Measurements from ENCODE around the gene EGFLAM. TPM values are rescaled to one million over a fixed set of nuclear protein-coding genes. Genes with fewer than 3 reads are reported as not detected.

EGFLAM gene
- polyA plus RNA-seq, 2 donors: 0.53 to 0.82 TPM

GRCh38 chr5:38339446-38339845, 81.1 kb downstream of the EGFLAM start:
- Histone ChIP-seq H3K27ac (ENCODE audit: low read depth in 2 of 2, low read length in 1 of 2) (no peak overlapping the region), H3K9me3 (ENCODE audit: control insufficient read depth in 2 of 2, insufficient read depth in 1 of 2, low read depth in 1 of 2, low read length in 1 of 2) (no peaks in the 10 kb centered on the region), H3K36me3 (ENCODE audit: control insufficient read depth in 2 of 2, insufficient read depth in 2 of 2, low read length in 1 of 2) (no peaks in the 10 kb centered on the region), H3K4me1 (ENCODE audit: control insufficient read depth in 2 of 2, insufficient read depth in 2 of 2, low read length in 1 of 2) (no peaks in the 10 kb centered on the region), H3K4me3 (ENCODE audit: low read depth in 1 of 2, low read length in 2 of 2) (no peak overlapping the region), H3K27me3 (ENCODE audit: control insufficient read depth in 1 of 2, insufficient read depth in 2 of 2, low read length in 2 of 2) (peaks cover 0 to 8% of the 10 kb centered on the region in 2 donors)
- WGBS, 2 donors: 32 to 46% methylated on average over 3 of the region's 3 CpGs

- H3K9me3 ChIP-seq (ENCODE audit: control insufficient read depth in 2 of 2, insufficient read depth in 1 of 2, low read depth in 1 of 2, low read length in 1 of 2): no peaks in the 10 kb centered on the region
- no peaks in the 10 kb centered on the region for H3K4me1 ChIP-seq (ENCODE audit: control insufficient read depth in 2 of 2, insufficient read depth in 2 of 2, low read length in 1 of 2)
- no peak overlapping the region for H3K4me3 ChIP-seq (ENCODE audit: low read depth in 1 of 2, low read length in 2 of 2)
- H3K27me3 ChIP-seq (ENCODE audit: control insufficient read depth in 1 of 2, insufficient read depth in 2 of 2, low read length in 2 of 2): peaks cover 0 to 8% of the 10 kb centered on the region in 2 donors
- no peaks in the 10 kb centered on the region for H3K36me3 ChIP-seq (ENCODE audit: control insufficient read depth in 2 of 2, insufficient read depth in 2 of 2, low read length in 1 of 2)
- 65 to 72% methylated on average over 5 of the region's 5 CpGs for WGBS, 2 donors
- H3K27ac ChIP-seq (ENCODE audit: low read depth in 2 of 2, low read length in 1 of 2): no peak overlapping the region
These were observed 82.7 kb downstream of the EGFLAM start for GRCh38 chr5:38341056-38341455.

DNA sequence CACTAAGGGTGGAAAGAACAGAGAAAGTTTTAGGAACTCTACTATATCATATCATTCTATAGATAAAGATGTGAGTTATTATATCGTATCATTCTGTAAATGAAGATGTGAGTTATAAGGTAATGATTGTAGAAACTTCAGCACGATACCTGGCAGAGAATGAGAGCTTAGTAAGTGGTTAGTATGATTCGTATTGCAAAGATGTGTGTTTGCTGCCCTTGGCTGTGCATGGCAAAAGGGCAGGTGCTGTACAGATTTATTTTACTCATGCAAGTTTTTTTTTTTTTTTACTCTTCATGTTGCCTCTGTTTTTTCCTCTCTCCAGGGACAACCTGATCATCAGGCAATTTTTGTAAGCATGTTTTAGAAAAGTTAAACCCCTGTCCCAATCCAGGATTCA, 83.3 kb downstream of the EGFLAM start:
- Histone ChIP-seq H3K4me1 (ENCODE audit: control insufficient read depth in 2 of 2, insufficient read depth in 2 of 2, low read length in 1 of 2) (no peaks in the 10 kb centered on the region), H3K27me3 (ENCODE audit: control insufficient read depth in 1 of 2, insufficient read depth in 2 of 2, low read length in 2 of 2) (peaks cover 0 to 8% of the 10 kb centered on the region in 2 donors), H3K4me3 (ENCODE audit: low read depth in 1 of 2, low read length in 2 of 2) (no peak overlapping the region), H3K27ac (ENCODE audit: low read depth in 2 of 2, low read length in 1 of 2) (no peak overlapping the region), H3K9me3 (ENCODE audit: control insufficient read depth in 2 of 2, insufficient read depth in 1 of 2, low read depth in 1 of 2, low read length in 1 of 2) (no peaks in the 10 kb centered on the region), H3K36me3 (ENCODE audit: control insufficient read depth in 2 of 2, insufficient read depth in 2 of 2, low read length in 1 of 2) (no peaks in the 10 kb centered on the region)
- 67 to 75% methylated on average over 3 of the region's 3 CpGs for WGBS, 2 donors

- H3K4me3 ChIP-seq (ENCODE audit: low read depth in 1 of 2, low read length in 2 of 2): no peak overlapping the region
- H3K36me3 ChIP-seq (ENCODE audit: control insufficient read depth in 2 of 2, insufficient read depth in 2 of 2, low read length in 1 of 2): no peaks in the 10 kb centered on the region
- H3K27ac ChIP-seq (ENCODE audit: low read depth in 2 of 2, low read length in 1 of 2): no peak overlapping the region
- WGBS, 2 donors: 45 to 49% methylated on average over 2 of the region's 2 CpGs
- H3K4me1 ChIP-seq (ENCODE audit: control insufficient read depth in 2 of 2, insufficient read depth in 2 of 2, low read length in 1 of 2): no peaks in the 10 kb centered on the region
- peaks cover 0 to 8% of the 10 kb centered on the region in 2 donors for H3K27me3 ChIP-seq (ENCODE audit: control insufficient read depth in 1 of 2, insufficient read depth in 2 of 2, low read length in 2 of 2)
- H3K9me3 ChIP-seq (ENCODE audit: control insufficient read depth in 2 of 2, insufficient read depth in 1 of 2, low read depth in 1 of 2, low read length in 1 of 2): no peaks in the 10 kb centered on the region
These were observed 83.9 kb downstream of the EGFLAM start for GRCh38 chr5:38342261-38342660.

DNA sequence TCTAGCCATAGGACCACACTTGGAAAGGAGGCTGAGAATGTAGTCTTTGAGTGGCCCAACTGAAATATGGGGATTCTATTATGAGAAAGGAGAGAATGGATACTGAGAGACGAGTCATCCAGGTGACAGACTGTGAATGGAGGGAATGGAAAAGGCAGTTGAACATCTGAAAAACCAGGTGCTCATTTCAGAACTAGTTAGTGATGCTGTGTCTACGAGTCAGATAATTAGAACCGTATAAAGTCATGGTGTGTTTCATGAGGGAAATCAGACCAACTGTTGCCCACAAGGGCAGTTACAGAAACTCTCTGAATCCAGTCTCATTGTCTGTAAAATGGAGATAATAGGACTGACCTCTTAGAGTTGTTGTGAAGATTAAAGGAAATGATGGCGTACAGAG, 86.5 kb downstream of the EGFLAM start:
- Histone ChIP-seq H3K4me1 (ENCODE audit: control insufficient read depth in 2 of 2, insufficient read depth in 2 of 2, low read length in 1 of 2) (no peaks in the 10 kb centered on the region), H3K36me3 (ENCODE audit: control insufficient read depth in 2 of 2, insufficient read depth in 2 of 2, low read length in 1 of 2) (no peaks in the 10 kb centered on the region), H3K27ac (ENCODE audit: low read depth in 2 of 2, low read length in 1 of 2) (no peak overlapping the region), H3K27me3 (ENCODE audit: control insufficient read depth in 1 of 2, insufficient read depth in 2 of 2, low read length in 2 of 2) (peaks cover 0 to 2% of the 10 kb centered on the region in 2 donors), H3K9me3 (ENCODE audit: control insufficient read depth in 2 of 2, insufficient read depth in 1 of 2, low read depth in 1 of 2, low read length in 1 of 2) (no peaks in the 10 kb centered on the region), H3K4me3 (ENCODE audit: low read depth in 1 of 2, low read length in 2 of 2) (no peak overlapping the region)
- WGBS, 2 donors: 76 to 81% methylated on average over 4 of the region's 4 CpGs

GRCh38 chr5:38346593-38346992, 88.2 kb downstream of the EGFLAM start:
- Histone ChIP-seq H3K4me1 (ENCODE audit: control insufficient read depth in 2 of 2, insufficient read depth in 2 of 2, low read length in 1 of 2) (no peaks in the 10 kb centered on the region), H3K36me3 (ENCODE audit: control insufficient read depth in 2 of 2, insufficient read depth in 2 of 2, low read length in 1 of 2) (no peaks in the 10 kb centered on the region), H3K27me3 (ENCODE audit: control insufficient read depth in 1 of 2, insufficient read depth in 2 of 2, low read length in 2 of 2) (no peaks in the 10 kb centered on the region), H3K4me3 (ENCODE audit: low read depth in 1 of 2, low read length in 2 of 2) (no peak overlapping the region), H3K27ac (ENCODE audit: low read depth in 2 of 2, low read length in 1 of 2) (no peak overlapping the region), H3K9me3 (ENCODE audit: control insufficient read depth in 2 of 2, insufficient read depth in 1 of 2, low read depth in 1 of 2, low read length in 1 of 2) (no peaks in the 10 kb centered on the region)
- WGBS, 2 donors: 92 to 96% methylated on average over 2 of the region's 2 CpGs

DNA sequence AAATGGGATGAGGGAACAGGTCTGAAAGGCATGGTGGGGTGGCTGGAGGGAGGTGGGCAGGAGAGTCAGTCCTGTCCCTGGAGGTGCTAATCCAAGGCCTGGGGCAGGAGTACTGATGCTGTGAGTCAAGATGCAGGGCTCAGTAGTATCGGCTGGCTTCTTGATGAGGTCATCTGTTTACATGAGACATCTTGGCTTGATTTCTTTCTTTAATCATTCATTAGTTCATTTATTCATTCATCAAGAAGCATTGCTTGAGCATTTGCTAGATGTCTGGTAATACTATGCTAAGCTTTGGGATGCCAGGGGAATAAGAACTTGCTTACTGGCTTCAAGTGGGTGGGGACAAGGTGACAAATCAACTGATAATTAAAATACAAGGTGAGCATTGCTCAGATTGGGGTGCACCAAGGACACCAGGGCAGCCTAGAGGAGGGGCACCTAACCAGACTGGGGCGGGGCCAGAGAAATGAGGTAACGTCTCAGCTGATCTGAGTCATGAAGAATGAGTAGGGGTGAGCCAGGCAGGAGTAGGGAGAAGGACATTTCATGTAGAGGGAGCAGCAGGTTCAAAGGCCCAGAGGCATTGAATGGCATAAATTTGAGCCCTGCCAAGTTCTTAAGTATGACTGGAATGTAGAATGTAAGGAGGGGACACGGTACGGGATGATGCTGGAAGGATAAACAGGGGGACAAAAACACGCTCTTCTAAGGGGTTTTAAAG, 88.8 kb downstream of the EGFLAM start:
- no peak overlapping the region for H3K4me3 ChIP-seq (ENCODE audit: low read depth in 1 of 2, low read length in 2 of 2)
- no peaks in the 10 kb centered on the region for H3K9me3 ChIP-seq (ENCODE audit: control insufficient read depth in 2 of 2, insufficient read depth in 1 of 2, low read depth in 1 of 2, low read length in 1 of 2)
- no peak overlapping the region for H3K27ac ChIP-seq (ENCODE audit: low read depth in 2 of 2, low read length in 1 of 2)
- H3K4me1 ChIP-seq (ENCODE audit: control insufficient read depth in 2 of 2, insufficient read depth in 2 of 2, low read length in 1 of 2): no peaks in the 10 kb centered on the region
- no peaks in the 10 kb centered on the region for H3K27me3 ChIP-seq (ENCODE audit: control insufficient read depth in 1 of 2, insufficient read depth in 2 of 2, low read length in 2 of 2)
- WGBS, 2 donors: 74 to 81% methylated on average over 6 of the region's 6 CpGs
- no peaks in the 10 kb centered on the region for H3K36me3 ChIP-seq (ENCODE audit: control insufficient read depth in 2 of 2, insufficient read depth in 2 of 2, low read length in 1 of 2)

DNA sequence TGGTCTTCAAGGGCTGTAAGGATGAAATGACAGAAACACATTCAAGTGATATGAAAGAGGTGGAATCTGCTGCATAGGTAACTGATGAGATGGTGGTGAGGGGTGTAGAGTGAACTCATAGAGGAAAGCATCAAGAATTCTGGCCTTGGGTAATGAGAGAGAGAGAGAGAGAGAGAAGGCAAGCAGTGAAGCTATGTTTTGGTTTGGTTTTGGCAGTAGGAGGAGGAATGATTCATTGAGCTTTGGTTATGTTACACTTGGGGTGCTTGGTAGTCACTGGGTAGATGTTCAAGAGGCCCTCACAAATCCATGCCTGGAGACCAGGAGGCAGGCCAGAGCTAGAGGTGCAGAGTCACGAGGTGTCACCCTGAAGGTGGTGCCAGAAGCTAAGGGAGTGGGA, 89.5 kb downstream of the EGFLAM start:
- 72 to 75% methylated on average over 1 of the region's 1 CpG for WGBS, 2 donors
- no peak overlapping the region for H3K27ac ChIP-seq (ENCODE audit: low read depth in 2 of 2, low read length in 1 of 2)
- no peaks in the 10 kb centered on the region for H3K4me1 ChIP-seq (ENCODE audit: control insufficient read depth in 2 of 2, insufficient read depth in 2 of 2, low read length in 1 of 2)
- H3K27me3 ChIP-seq (ENCODE audit: control insufficient read depth in 1 of 2, insufficient read depth in 2 of 2, low read length in 2 of 2): no peaks in the 10 kb centered on the region
- no peak overlapping the region for H3K4me3 ChIP-seq (ENCODE audit: low read depth in 1 of 2, low read length in 2 of 2)
- H3K36me3 ChIP-seq (ENCODE audit: control insufficient read depth in 2 of 2, insufficient read depth in 2 of 2, low read length in 1 of 2): no peaks in the 10 kb centered on the region
- H3K9me3 ChIP-seq (ENCODE audit: control insufficient read depth in 2 of 2, insufficient read depth in 1 of 2, low read depth in 1 of 2, low read length in 1 of 2): no peaks in the 10 kb centered on the region

- H3K9me3 ChIP-seq (ENCODE audit: control insufficient read depth in 2 of 2, insufficient read depth in 1 of 2, low read depth in 1 of 2, low read length in 1 of 2): no peaks in the 10 kb centered on the region
- H3K4me1 ChIP-seq (ENCODE audit: control insufficient read depth in 2 of 2, insufficient read depth in 2 of 2, low read length in 1 of 2): no peaks in the 10 kb centered on the region
- H3K27me3 ChIP-seq (ENCODE audit: control insufficient read depth in 1 of 2, insufficient read depth in 2 of 2, low read length in 2 of 2): no peaks in the 10 kb centered on the region
- 91 to 92% methylated on average over 10 to 11 of the region's 11 CpGs for WGBS, 2 donors
- no peak overlapping the region for H3K4me3 ChIP-seq (ENCODE audit: low read depth in 1 of 2, low read length in 2 of 2)
- H3K36me3 ChIP-seq (ENCODE audit: control insufficient read depth in 2 of 2, insufficient read depth in 2 of 2, low read length in 1 of 2): no peaks in the 10 kb centered on the region
- H3K27ac ChIP-seq (ENCODE audit: low read depth in 2 of 2, low read length in 1 of 2): no peak overlapping the region
These were observed 102.1 kb downstream of the EGFLAM start for GRCh38 chr5:38360323-38361061.

DNA sequence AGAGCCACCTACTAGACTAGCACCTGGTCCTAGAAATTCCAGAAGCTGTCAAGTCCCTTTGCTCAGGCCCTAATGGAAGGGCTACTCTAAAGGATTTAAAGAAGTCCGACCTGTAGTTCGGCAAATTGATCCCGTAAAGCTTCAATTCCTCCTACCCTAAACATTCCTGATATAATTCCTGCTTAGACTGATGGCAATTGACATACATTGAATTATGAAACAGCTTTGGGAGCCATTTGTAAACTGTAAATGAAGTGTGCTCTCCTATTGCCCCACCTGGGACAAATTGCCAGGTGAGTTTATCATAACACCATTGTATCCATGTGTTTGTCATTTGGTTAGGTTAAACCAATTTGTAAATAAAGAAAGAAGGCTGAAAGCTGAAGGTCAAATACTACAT, 104.4 kb downstream of the EGFLAM start:
- H3K36me3 ChIP-seq (ENCODE audit: control insufficient read depth in 2 of 2, insufficient read depth in 2 of 2, low read length in 1 of 2): no peaks in the 10 kb centered on the region
- H3K4me3 ChIP-seq (ENCODE audit: low read depth in 1 of 2, low read length in 2 of 2): no peak overlapping the region
- H3K9me3 ChIP-seq (ENCODE audit: control insufficient read depth in 2 of 2, insufficient read depth in 1 of 2, low read depth in 1 of 2, low read length in 1 of 2): no peaks in the 10 kb centered on the region
- 70 to 84% methylated on average over 3 of the region's 3 CpGs for WGBS, 2 donors
- H3K27ac ChIP-seq (ENCODE audit: low read depth in 2 of 2, low read length in 1 of 2): no peak overlapping the region
- no peaks in the 10 kb centered on the region for H3K4me1 ChIP-seq (ENCODE audit: control insufficient read depth in 2 of 2, insufficient read depth in 2 of 2, low read length in 1 of 2)
- no peaks in the 10 kb centered on the region for H3K27me3 ChIP-seq (ENCODE audit: control insufficient read depth in 1 of 2, insufficient read depth in 2 of 2, low read length in 2 of 2)
